Stimulated activated CD8-positive, alpha-beta memory T cell treated with anti-CD3 and anti-CD28 coated beads, Interleukin-4, amount 100 ng/mL, for 1 hour (primary cell): Measurements from ENCODE around the gene CAMK4.
"Not testable (repeated sequence)": the region's sequence is repeated elsewhere in the genome, so short reads cannot be mapped to it uniquely, and the experiment has no call there.

Experiments
- DNase-seq, 2 donors: peaks; one replicate each; pipeline ENCODE4 v3.0.0-alpha.2; 2020; ENCODE audit warnings: low read depth in 2 of 2, low spot score in 1 of 2

CAMK4 gene

DNA sequence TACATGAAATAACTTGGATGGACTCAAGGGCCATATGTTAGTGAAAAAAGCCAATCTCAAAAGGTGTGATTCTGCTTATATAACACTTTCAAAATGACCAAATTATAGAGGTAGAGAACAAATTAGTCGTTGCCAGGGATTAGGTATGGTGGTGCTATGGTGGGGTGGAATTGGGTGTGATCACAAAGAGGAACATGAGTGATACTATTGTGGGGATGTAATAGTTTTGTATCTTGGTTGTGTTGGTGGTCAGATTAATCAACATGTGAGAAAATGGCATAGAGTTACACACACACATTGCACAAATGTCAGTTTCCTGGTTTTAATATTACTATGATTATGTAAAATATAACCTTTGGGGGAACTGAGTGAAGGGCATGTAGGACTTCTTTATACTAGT lies 31.9 kb downstream of the CAMK4 start:
- no peak for DNase-seq

DNA sequence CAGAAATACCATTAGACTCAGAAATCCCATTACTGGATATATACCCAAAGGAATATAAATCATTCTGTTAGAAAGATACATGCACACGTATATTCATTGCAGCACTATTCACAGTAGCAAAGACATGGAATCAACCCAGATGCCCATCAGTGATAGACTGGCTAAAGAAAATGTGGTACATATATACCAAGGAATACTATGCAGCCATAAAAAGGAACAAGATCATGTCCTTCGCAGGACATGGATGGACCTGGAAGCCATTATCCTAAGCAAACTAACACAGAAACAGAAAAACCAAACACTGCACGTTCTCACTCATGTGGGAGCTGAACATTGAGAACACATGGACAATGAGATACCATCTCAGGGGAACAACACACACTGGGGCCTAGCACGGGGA lies 33.4 kb downstream of the CAMK4 start:
- not testable (repeated sequence) for DNase-seq

GRCh38 chr5:111259636-111260035 lies 35.5 kb downstream of the CAMK4 start:
- no peak for DNase-seq

GRCh38 chr5:111261610-111262009 lies 37.4 kb downstream of the CAMK4 start:
- no peak for DNase-seq

- no peak for DNase-seq
Observed at GRCh38 chr5:111262153-111262552, 38.0 kb downstream of the CAMK4 start.

- no peak for DNase-seq
Observed at GRCh38 chr5:111262815-111263214, 38.6 kb downstream of the CAMK4 start.

- no peak for DNase-seq
Observed at GRCh38 chr5:111266491-111266890, 42.3 kb downstream of the CAMK4 start.

DNA sequence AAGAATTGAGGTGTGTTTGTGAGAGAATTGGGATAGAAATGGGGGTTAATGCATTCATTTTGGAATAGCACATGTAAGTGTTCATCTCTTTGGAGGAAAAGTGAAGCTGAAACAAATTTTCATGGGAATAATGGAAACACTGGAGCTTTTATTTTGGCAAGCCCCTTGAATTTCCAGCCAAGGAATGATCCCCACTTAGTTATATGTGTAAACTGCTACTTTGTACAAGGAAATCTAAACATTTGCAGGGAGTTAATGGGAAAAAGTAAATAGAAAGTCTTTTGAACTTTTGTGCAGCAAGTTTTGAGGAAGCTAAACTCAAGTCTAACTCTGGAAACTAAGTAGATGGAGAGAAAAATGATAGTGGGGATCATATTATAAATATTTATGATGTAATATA lies 44.1 kb downstream of the CAMK4 start:
- DNase-seq = no peak

DNA sequence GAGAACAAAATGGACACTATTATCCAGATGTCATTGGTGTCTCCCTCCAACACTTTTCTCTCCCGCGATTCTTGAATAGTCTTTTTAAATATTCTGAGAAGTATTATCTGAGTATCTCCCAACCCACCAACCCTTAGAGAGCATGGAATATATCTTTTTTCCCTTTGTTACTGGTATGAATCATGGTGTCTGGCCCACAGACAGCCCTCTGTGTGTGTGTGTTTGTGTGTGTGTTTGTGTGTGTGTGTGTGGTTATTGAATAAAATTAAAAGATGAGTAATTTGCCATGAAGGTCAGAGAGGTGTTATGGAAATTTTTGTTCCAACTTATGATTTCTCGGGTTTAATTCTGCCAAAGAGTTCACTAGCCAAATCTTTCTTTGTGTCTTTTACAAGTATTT lies 47.7 kb downstream of the CAMK4 start:
- no peak for DNase-seq

DNA sequence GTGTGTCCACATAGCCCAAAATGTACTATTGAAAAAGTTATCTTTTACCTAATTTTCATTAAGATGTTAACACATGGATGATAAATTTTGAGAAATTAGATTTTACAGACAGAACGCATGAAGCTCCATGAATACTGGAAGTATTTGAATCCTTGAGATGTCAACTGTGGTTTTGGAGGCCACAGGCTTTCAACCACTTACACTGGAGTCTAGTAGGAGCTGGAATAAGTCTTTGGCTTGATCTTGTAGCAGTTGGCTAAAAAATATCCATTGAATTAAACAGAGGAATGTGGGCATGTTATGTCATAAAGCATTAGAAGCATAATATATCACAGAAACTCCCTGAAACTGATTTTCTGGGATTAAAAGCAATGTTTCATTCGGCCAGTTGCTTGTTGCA lies 52.9 kb downstream of the CAMK4 start:
- DNase-seq = no peak

- DNase-seq = peak; percentile 77 to 80
Observed at GRCh38 chr5:111278858-111279504, 54.8 kb downstream of the CAMK4 start.

DNA sequence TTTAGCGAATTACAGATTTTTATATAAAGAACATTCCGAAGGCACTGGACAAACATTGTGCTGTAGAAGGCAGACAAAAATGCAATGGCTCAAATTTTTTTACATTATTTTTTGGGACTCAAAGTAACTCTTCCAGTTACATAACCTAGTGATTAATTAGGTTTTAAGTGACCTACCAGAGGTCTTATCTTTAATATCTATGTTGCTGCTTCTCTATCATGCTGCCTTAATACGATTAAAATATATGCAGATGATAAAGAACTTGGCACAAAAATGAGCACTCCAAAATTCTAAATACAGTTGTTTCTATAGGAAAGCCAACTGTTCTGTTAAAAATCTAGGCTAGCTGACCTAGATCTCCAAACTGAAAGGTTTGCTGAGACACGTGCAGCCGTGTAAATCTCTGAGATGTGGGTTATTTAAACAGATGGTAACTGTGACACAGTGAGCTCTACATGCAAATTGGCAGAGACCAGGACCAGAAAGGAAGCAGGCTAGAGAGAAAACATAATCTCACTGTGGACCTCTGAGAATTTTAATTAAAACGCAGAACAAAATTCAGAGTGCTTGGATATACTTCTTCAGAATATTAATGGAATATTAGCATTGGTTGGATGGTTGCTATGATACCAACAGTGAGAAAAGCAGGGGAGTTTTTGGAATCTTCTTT lies 56.2 kb downstream of the CAMK4 start:
- no peak for DNase-seq

DNA sequence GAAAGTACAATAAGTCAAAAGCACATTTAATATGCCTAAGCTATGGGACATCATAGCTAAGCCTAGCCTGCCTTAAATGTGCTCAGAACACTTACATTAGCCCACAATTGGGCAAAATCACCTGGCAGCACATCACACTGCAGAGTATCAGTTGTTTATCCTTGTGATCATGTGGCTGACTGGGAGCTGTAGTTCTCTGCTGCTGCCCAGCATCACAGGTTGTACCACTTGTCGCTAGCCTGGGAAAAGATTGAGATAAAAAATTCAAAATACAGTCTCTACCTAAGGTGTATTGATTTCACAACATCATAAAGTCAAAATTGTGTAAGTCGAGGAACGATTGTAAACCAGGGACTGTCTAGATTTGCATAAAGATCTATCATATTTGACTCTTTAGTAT lies 58.6 kb downstream of the CAMK4 start:
- no peak for DNase-seq

GRCh38 chr5:111284825-111285224 lies 60.6 kb downstream of the CAMK4 start:
- no peak for DNase-seq

DNA sequence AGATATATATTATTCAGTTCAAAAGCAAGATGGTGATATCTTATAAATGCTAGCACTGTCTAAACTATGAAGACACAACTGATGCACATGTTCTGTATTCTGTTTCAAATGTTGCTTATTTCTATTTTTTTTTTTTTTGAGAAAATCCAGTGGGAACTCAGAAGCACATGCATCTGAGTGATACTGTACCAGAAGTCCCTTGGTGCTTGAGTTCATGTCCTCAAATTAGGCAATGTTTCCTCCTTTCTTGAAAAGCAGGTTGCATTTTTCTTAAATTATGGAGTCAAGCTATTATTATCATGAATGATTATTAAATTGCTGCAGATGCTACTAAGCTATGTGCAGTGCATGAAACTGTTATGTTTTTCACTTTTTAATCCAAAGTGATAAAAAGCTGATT lies 70.4 kb downstream of the CAMK4 start:
- no peak for DNase-seq

DNA sequence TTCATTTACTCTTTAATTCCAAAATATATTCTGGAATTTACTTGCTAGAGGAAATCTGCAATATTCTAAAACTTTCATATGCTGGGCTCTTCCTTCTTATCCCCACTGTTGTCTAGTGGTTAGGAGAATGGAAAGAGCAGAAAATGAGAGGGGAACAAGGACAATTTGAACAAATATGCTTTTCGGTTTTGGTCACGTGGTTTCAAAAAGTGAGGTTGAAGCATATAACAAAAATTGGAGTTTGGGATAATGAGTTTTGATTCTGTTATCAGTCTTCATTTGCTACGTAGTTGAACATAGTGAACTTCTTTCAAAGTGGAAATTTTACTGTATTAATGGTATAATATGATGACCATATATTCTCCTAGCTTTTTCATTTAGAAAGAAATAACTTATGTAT lies 71.5 kb downstream of the CAMK4 start:
- no peak for DNase-seq

DNA sequence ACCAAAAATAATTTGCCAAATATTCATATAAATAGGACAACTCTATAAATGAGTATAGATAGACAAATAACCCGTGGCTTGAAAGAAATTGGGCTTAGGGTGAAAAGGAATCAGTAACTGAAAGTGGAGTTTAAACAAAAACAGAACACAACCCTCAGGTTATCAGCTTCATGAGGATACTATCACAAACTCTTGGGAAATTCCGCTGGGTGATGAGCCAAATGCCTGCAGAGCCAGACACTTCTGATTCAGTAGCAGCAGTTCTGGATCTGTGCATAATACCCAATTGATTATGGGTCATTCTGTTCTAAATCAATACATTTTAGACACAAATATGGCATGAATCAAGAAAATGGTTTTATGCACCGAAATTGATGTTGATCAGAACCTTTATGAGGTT lies 72.4 kb downstream of the CAMK4 start:
- DNase-seq = no peak

DNA sequence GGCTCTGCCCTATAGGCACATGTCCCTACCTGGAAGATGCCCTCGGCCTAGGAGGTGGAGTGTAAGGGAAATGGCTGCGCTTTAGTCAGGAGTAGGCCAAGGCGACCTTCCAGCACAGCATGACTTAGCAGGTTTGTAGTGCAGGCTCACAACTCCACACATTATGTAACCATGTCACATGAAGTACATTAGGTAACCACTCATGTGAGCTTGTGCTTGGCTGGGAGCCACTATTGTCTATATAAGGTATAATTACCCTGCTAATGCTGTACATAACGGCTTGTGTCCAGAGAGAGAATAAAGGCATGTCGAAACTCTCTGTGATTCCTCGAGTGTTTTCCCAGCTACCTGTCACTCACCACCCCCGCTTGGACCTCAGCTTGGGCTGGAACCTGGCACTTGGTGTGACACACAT lies 74.9 kb downstream of the CAMK4 start:
- DNase-seq = no peak

- DNase-seq = no peak
Observed at GRCh38 chr5:111299831-111300432, 75.7 kb downstream of the CAMK4 start.

GRCh38 chr5:111301264-111301663 lies 77.1 kb downstream of the CAMK4 start:
- no peak for DNase-seq

- not testable (repeated sequence) for DNase-seq
Observed at GRCh38 chr5:111302043-111302442, 77.9 kb downstream of the CAMK4 start.

GRCh38 chr5:111308951-111309350 lies 84.8 kb downstream of the CAMK4 start:
- DNase-seq = no peak

DNA sequence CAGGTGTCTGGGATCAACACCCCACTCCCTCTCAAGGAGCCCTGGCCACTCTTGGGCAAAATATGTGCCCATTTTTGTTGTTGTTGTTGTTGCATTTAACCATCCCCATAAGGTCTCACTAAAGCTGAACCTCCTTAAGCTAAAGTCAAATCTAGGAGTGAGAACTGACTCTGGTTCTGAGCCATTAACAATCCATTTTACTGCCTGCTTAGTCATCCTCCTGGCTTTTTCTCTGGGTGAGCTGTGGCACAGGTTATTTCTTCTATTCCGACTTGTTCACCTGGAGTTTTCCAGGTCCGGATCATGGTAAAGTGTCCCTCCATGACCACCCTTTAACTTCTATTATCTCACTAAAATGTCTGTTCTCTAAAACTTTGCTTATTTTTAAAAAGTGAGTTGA lies 85.2 kb downstream of the CAMK4 start:
- DNase-seq = no peak
